GM12878 (cell line): ENCODE results near the gene EXOC4. TPM values are rescaled to one million over a fixed set of nuclear protein-coding genes. Genes with fewer than 3 reads are reported as not detected.

Experiments
- ATAC-seq: fragments of 200-7000 bp; cut with Tn5 transposase; 3 replicates; pipeline ENCODE4 v1.9.1; 2020; ENCODE audit warnings: mild to moderate bottlenecking, moderate library complexity
- BruUV-seq: library from RNA; stranded (reverse); fragments of 400-500 nt; replicated peaks from 2 replicates; lab custom pipeline; 2021; lab: Mats Ljungman, UMichigan
- CTCF ChIA-PET: fragments of 300-600 bp; sonication (Branson Sonifier 250); formaldehyde crosslinking; extraction: SDS; loops from one replicate; lab custom pipeline; 2021; ENCODE audit warnings: inconsistent platforms; lab: Yijun Ruan, JAX
- POLR2A ChIA-PET: fragments of 350-600 bp; formaldehyde crosslinking; extraction: SDS; loops from one replicate; lab custom pipeline; 2021; ENCODE audit warnings: inconsistent platforms; lab: Charles Lee
- RAD21 ChIA-PET: fragments of 300-600 bp; sonication (Branson Sonifier 250); formaldehyde crosslinking; loops from one replicate; lab custom pipeline; 2023; ENCODE audit warnings: antibody characterized with exemption; ENCODE audit not compliant: unreplicated experiment; lab: Charles Lee
- SMC1A ChIA-PET: fragments of 300-600 bp; sonication (Branson Sonifier 250); formaldehyde crosslinking; loops from one replicate; lab custom pipeline; 2023; ENCODE audit not compliant: unreplicated experiment, uncharacterized antibody; lab: Charles Lee
- DNase-seq: peaks from one replicate; pipeline ENCODE4 v3.0.0-alpha.2; 2011; ENCODE audit warnings: low read depth, low spot score
- FAIRE-seq: peaks from 3 replicates; lab custom pipeline; 2011; peaks lifted over from hg19 to GRCh38; lab: Jason Lieb, UNC
- H2AFZ ChIP-seq: 2 replicates; pipeline ENCODE4 v1.6.0; 2011; ENCODE audit warnings: low read depth, low read length, control low read depth; ENCODE audit not compliant: control insufficient read depth
- H3K27ac ChIP-seq: 2 replicates; pipeline ENCODE4 v1.5.1; 2011; ENCODE audit warnings: control low read depth; ENCODE audit not compliant: control insufficient read depth, insufficient read depth
- H3K27me3 ChIP-seq, 2 experiments: replicated peaks in 1 of 2; 2 replicates each; pipeline versions ENCODE4 v1.6.0 to v1.6.1; 2011; ENCODE audit warnings: low read length in 1 of 2; ENCODE audit not compliant: control insufficient read depth in 2 of 2, insufficient read depth in 2 of 2
- H3K36me3 ChIP-seq, 2 experiments: 2 replicates each; pipeline ENCODE4 v1.5.1; 2011; ENCODE audit warnings: low read length in 1 of 2; ENCODE audit not compliant: control insufficient read depth in 2 of 2, insufficient read depth in 2 of 2
- H3K4me1 ChIP-seq: 2 replicates; pipeline ENCODE4 v1.6.1; 2011; ENCODE audit warnings: mild to moderate bottlenecking, low read length, moderate library complexity, mixed read lengths; ENCODE audit not compliant: control insufficient read depth, insufficient read depth
- H3K4me2 ChIP-seq: 2 replicates; pipeline ENCODE4 v1.6.0; 2011; ENCODE audit warnings: control low read depth; ENCODE audit not compliant: control insufficient read depth, insufficient read depth
- H3K4me3 ChIP-seq: fragments of 200-600 bp; sonication (generic); 2 replicates; pipeline ENCODE4 v1.5.1; 2016
- H3K79me2 ChIP-seq: 2 replicates; pipeline ENCODE4 v1.6.0; 2011; ENCODE audit warnings: low read length; ENCODE audit not compliant: control insufficient read depth, insufficient read depth
- H3K9ac ChIP-seq: 2 replicates; pipeline ENCODE4 v1.8.0; 2011; ENCODE audit warnings: low read length, control low read depth, mixed read lengths; ENCODE audit not compliant: control insufficient read depth, insufficient read depth
- H3K9me3 ChIP-seq: replicated peaks from 3 replicates; pipeline ENCODE4 v1.5.1; 2011; ENCODE audit warnings: mild to moderate bottlenecking, low read length; ENCODE audit not compliant: control insufficient read depth, insufficient read depth
- H4K20me1 ChIP-seq: 2 replicates; pipeline ENCODE4 v1.6.0; 2011; ENCODE audit not compliant: control insufficient read depth, insufficient read depth
- E2F8 ChIP-seq: fragments of 450-650 bp; IDR thresholded peaks from 2 replicates; pipeline ENCODE4 v1.6.1; 2018; ENCODE audit warnings: mild to moderate bottlenecking, low read depth, moderate library complexity; ENCODE audit not compliant: partially characterized antibody
- IRF5 ChIP-seq: fragments of 450-650 bp; IDR thresholded peaks from 2 replicates; pipeline ENCODE4 v1.6.1; 2017; ENCODE audit warnings: borderline replicate concordance
- POLR2A ChIP-seq: IDR thresholded peaks from 2 replicates; pipeline ENCODE4 v1.6.1; 2011; ENCODE audit warnings: low read depth, mild to moderate bottlenecking, low read length
- POU2F2 ChIP-seq: IDR thresholded peaks from 3 replicates; pipeline ENCODE4 v1.6.1; 2011; ENCODE audit warnings: low read depth, mild to moderate bottlenecking, low read length, borderline replicate concordance
- RCOR1 ChIP-seq: conservative IDR thresholded peaks from 2 replicates; pipeline ENCODE4 v1.6.1; 2012; ENCODE audit warnings: low read depth, low read length, improper control_type of control experiment
- ZNF24 ChIP-seq: fragments of 450-650 bp; IDR thresholded peaks from 2 replicates; pipeline ENCODE4 v1.6.1; 2017; ENCODE audit warnings: antibody characterized with exemption, mild to moderate bottlenecking
- ZSCAN29 ChIP-seq: fragments of 450-650 bp; IDR thresholded peaks from 2 replicates; pipeline ENCODE4 v1.6.1; 2017; ENCODE audit warnings: mild to moderate bottlenecking, moderate library complexity
- ZZZ3 ChIP-seq: IDR thresholded peaks from 2 replicates; pipeline ENCODE4 v1.6.1; 2011; ENCODE audit warnings: low read depth; ENCODE audit not compliant: control insufficient read depth, insufficient read length
- WGBS: methylation state at CpG from one replicate; pipeline ENCODE4 v1.1.6; 2016; ENCODE audit warnings: low lambda C conversion rate; ENCODE audit not compliant: insufficient replicate concordance, insufficient coverage; ENCODE audit errors: missing lambda C conversion rate; 5-methylcytosine and 5-hydroxymethylcytosine counted together
- in situ Hi-C: fragments of 300-500 bp; cut with MboI; formaldehyde crosslinking; loops from 9 replicates; pipeline ENCODE4 v1.14.3; 2018; ENCODE audit warnings: mixed read lengths
- intact Hi-C: fragments of 100-400 bp; cut with micrococcal nuclease; formaldehyde crosslinking; loops from one replicate; pipeline ENCODE4 v1.14.2; 2022; ENCODE audit not compliant: unreplicated experiment
- polyA plus RNA-seq, 11 experiments: library from polyadenylated mRNA; depleted of rRNA in 4 of 11; unstranded in 6 of 11; stranded (reverse) in 5 of 11; fragments of >200 nt; fragmentation: Nextera tagmentation in 4 of 11; fragmentation: Illumina TruSeq in 1 of 11; extraction: Ambion mirVana in 4 of 11; extraction: Trizol in 1 of 11; gene quantifications; 1 replicate in 1 of 11; 2 replicates in 10 of 11; pipeline versions ENCODE4 v1.2.1 to v1.2.3, GENCODE V29; 2011 to 2016; ENCODE audit warnings: inconsistent platforms in 2 of 11, missing spikeins in 2 of 11, low read depth in 1 of 11
- total RNA-seq, 4 experiments: library from RNA; depleted of rRNA in 3 of 4; stranded (reverse); fragments of >200 nt in 3 of 4; fragmentation: Illumina TruSeq in 1 of 4; extraction: Trizol in 1 of 4; gene quantifications; 2 replicates each; pipeline versions ENCODE4 v1.2.1 to v1.2.3, GENCODE V29; 2013 to 2021

Gene EXOC4
- total and polyA plus RNA-seq, 10 of the 15 experiments (the other 5 are each of a cell fraction or from before 2014, with no cell fraction given), result 13.2 to 44.5 (median 29.6) TPM

- SMC1A ChIA-PET, result interaction anchor here (0.8 kb wide), 1 partner anchor 9 kb away, joined by 3 read pairs; no protein-coding TSS in a partner anchor
Measured at GRCh38 chr7:133442818-133443217, 189.9 kb downstream of the EXOC4 start.

GRCh38 chr7:133445617-133446016 is 192.7 kb downstream of the EXOC4 start:
- no peaks in the 10 kb centered on the region for H3K79me2 ChIP-seq
- no peak for ATAC-seq
- RAD21 ChIA-PET, result interaction anchor here (0.6 kb wide), 1 partner anchor 10 kb away, joined by 3 read pairs; no protein-coding TSS in a partner anchor
- no peak overlapping the region for H2AFZ ChIP-seq
- FAIRE-seq, result no peak
- no peak overlapping the region for H3K9ac ChIP-seq
- CTCF ChIA-PET, result no interaction called here
- H3K9me3 ChIP-seq, result no peaks in the 10 kb centered on the region
- DNase-seq, result no peak
- H3K4me3 ChIP-seq, result no peak overlapping the region
- intact Hi-C loops (no loop called here), in situ Hi-C loops (loop anchor here (25.0 kb wide), 1 partner anchor 1133 kb away; no protein-coding TSS in a partner anchor)
- H3K36me3 ChIP-seq, result no peaks in the 10 kb centered on the region
- no peaks in the 10 kb centered on the region for H4K20me1 ChIP-seq
- no peak overlapping the region for H3K4me2 ChIP-seq
- H3K27ac ChIP-seq, result no peak overlapping the region
- no peaks in the 10 kb centered on the region for H3K27me3 ChIP-seq
- WGBS, result 93% methylated on average over 6 of the region's 6 CpGs
- POLR2A ChIA-PET, result no interaction called here
- H3K4me1 ChIP-seq, result no peaks in the 10 kb centered on the region
- no TSS peak for BruUV-seq
- SMC1A ChIA-PET, result no interaction called here
- TF ChIP-seq E2F8, result no peak
- TF ChIP-seq POU2F2, result no peak
- TF ChIP-seq ZZZ3, result no peak
- no peak for TF ChIP-seq ZSCAN29

More at GRCh38 chr7:133442818-133443217, 189.9 kb downstream of the EXOC4 start:
- POLR2A ChIA-PET, result no interaction called here
- TF ChIP-seq IRF5 (no peak), POLR2A (no peak), ZNF24 (no peak), RCOR1 (no peak)
- TF ChIP-seq, all 136 proteins: peak for 0
- RAD21 ChIA-PET, result no interaction called here
- no peak overlapping the region for H3K4me2 ChIP-seq
- ATAC-seq, result no peak
- FAIRE-seq, result no peak
- no peak overlapping the region for H3K27ac ChIP-seq
- CTCF ChIA-PET, result no interaction called here
- intact Hi-C loops, result no loop called here
- no peak overlapping the region for H3K4me3 ChIP-seq
- no TSS peak for BruUV-seq
- no peak for DNase-seq
- no peaks in the 10 kb centered on the region for H3K4me1 ChIP-seq
- no peaks in the 10 kb centered on the region for H4K20me1 ChIP-seq
- in situ Hi-C loops, result loop anchor here (25.0 kb wide), 1 partner anchor 1131 kb away; no protein-coding TSS in a partner anchor
- no peak overlapping the region for H2AFZ ChIP-seq
- H3K27me3 ChIP-seq, result no peaks in the 10 kb centered on the region
- no peak overlapping the region for H3K9ac ChIP-seq
- no peaks in the 10 kb centered on the region for H3K36me3 ChIP-seq
- H3K9me3 ChIP-seq, result no peaks in the 10 kb centered on the region
- no peaks in the 10 kb centered on the region for H3K79me2 ChIP-seq
- WGBS, result 86% methylated on average over 3 of the region's 3 CpGs
